Fibroblast of mammary gland (primary cell): ENCODE data around the gene GSTO1.

Experiments
- DNase-seq: peaks from one replicate; pipeline ENCODE4 v3.0.0-alpha.2; 2010; ENCODE audit warnings: low read depth
- H3K4me3 ChIP-seq: 2 replicates; pipeline ENCODE4 v1.5.1; 2011; ENCODE audit warnings: low read depth, mild to moderate bottlenecking, low read length, moderate library complexity; ENCODE audit not compliant: control insufficient read depth
- CTCF ChIP-seq: conservative IDR thresholded peaks from 2 replicates; pipeline ENCODE4 v1.5.1; 2011; ENCODE audit warnings: low read depth, low read length, inconsistent platforms; ENCODE audit not compliant: control insufficient read depth, insufficient read depth

Gene GSTO1

GRCh38 chr10:104308439-104308903, 53.8 kb downstream of the GSTO1 start:
- H3K4me3 ChIP-seq: no peak overlapping the region
- no peak for TF ChIP-seq CTCF

GRCh38 chr10:104309980-104310978, 55.6 kb downstream of the GSTO1 start:
- H3K4me3 ChIP-seq: no peak overlapping the region
- peak; percentile 97 for DNase-seq
- TF ChIP-seq CTCF: no peak

More at GRCh38 chr10:104308439-104308903, 53.8 kb downstream of the GSTO1 start:
- DNase-seq: peak; percentile 20

GRCh38 chr10:104311184-104311720, 56.6 kb downstream of the GSTO1 start:
- H3K4me3 ChIP-seq: no peak overlapping the region
- no peak for TF ChIP-seq CTCF
- peak; percentile 21 for DNase-seq

GRCh38 chr10:104314591-104315485, 60.1 kb downstream of the GSTO1 start:
- H3K4me3 ChIP-seq: no peak overlapping the region
- no peak for TF ChIP-seq CTCF
- DNase-seq: no peak

- no peak overlapping the region for H3K4me3 ChIP-seq
- TF ChIP-seq CTCF: no peak
- DNase-seq: no peak
Observed at GRCh38 chr10:104315486-104315921, 60.8 kb downstream of the GSTO1 start.

GRCh38 chr10:104316321-104317099, 61.8 kb downstream of the GSTO1 start:
- TF ChIP-seq CTCF: no peak
- no peak overlapping the region for H3K4me3 ChIP-seq
- no peak for DNase-seq
